Measurements from ENCODE around the gene CYP4F12.

The CYP4F12 gene

DNA sequence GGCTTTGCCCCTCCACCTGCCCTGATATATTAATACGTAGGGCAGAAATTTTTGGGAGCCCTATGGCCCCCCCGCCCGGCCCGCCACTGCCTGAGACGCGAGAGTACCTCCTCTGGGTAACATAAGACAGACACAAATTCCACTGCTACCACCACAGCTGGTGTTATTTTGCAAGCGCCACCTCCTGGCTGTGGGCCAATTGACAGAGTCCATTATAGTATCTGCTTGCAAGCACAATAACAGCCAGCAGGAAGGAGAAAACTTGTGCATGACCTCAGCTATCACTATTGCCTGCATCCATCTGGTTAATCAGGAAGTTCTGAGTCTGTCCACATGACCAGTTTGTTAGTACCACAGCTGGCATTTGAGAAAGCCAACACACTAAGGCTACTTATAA is 29.6 kb downstream of the CYP4F12 start:
- FAIRE-seq (no peak), DNase-seq (ENCODE audit: low spot score) (no peak)

- FAIRE-seq (no peak), DNase-seq (ENCODE audit: low spot score) (no peak)
Measured at GRCh38 chr19:15714638-15715037, 41.8 kb downstream of the CYP4F12 start.

DNA sequence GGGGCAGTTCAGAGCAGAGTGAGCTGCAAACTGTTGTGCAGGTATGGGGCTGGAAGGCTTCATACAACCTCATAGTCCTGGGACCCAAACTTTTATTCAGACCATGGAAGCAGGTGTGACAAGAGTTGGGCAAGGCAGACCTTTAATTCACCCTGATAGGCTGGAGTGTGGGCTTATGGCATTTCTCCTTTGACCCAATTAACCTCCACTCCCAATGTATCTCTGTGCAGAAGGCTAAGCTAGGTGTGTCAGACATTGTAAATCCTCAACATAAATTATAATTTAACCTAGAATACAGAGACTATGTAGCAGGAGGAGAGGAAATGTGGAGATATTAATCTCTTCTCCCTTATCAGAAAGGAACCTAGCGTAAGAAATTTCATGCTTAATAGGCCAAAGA is 42.8 kb downstream of the CYP4F12 start:
- DNase-seq (ENCODE audit: low spot score) (no peak), FAIRE-seq (no peak)

DNA sequence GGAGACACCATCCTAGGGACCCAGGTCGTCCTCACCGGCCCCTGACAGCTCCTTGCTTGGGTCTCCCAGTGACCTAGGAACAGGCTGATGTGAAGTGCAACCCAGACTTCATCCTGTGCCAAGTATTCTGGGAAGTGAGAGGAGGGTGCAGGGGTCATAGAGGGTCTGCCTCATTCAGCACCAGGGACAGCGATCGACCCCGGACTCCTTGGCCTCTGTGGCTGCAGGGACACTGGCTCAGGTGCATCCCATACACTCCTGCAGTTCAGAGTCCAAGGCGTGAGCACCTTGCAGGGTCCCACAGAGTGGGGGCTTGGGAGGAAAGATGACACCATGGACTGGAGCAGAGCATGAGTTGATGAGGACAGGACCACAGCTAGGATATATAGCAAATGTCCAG is 44.9 kb downstream of the CYP4F12 start:
- DNase-seq (ENCODE audit: low spot score), result no peak
- FAIRE-seq, result no peak

- FAIRE-seq, result no peak
- DNase-seq (ENCODE audit: low spot score), result no peak
Measured at GRCh38 chr19:15721268-15721667, 48.4 kb downstream of the CYP4F12 start.

- DNase-seq (ENCODE audit: low spot score) (no peak), FAIRE-seq (no peak)
Measured at GRCh38 chr19:15722956-15723355, 50.1 kb downstream of the CYP4F12 start.

GRCh38 chr19:15727724-15728123 is 54.8 kb downstream of the CYP4F12 start, which contains the start of gene OR10H2:
Gene OR10H2, plus strand, starts transcription at chr19:15728024. Its CDS starts 20 bp downstream, at chr19:15728044.
- no peak for DNase-seq (ENCODE audit: low spot score)
- no peak for FAIRE-seq

GRCh38 chr19:15730538-15730937 is 57.7 kb downstream of the CYP4F12 start:
- no peak for FAIRE-seq

DNA sequence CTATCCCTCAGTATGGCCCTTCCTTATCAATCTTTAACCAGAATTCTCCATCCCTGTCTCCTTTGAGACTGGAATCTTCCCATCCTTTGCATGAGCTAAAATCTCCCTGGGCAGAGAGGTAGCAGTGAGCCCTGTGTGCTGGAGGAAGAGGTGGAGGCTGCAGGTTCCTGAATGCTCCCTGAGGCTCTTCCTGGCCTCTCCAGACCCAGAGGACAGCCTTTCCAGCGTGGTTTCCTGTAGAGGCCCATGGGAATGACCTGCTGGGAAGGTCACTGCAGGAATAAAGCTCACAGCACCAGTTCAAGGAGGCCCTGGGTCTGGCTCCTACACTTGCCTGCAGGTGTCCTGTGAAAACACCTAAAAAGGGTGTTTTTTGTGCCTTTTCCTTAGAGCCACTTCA is 59.5 kb downstream of the CYP4F12 start:
- FAIRE-seq, result no peak
- no peak for DNase-seq (ENCODE audit: low spot score)

More at GRCh38 chr19:15730538-15730937, 57.7 kb downstream of the CYP4F12 start:
- DNase-seq (ENCODE audit: low spot score), result no peak

GRCh38 chr19:15733895-15734294 is 61.0 kb downstream of the CYP4F12 start:
- DNase-seq (ENCODE audit: low spot score), result no peak
- no peak for FAIRE-seq

DNA sequence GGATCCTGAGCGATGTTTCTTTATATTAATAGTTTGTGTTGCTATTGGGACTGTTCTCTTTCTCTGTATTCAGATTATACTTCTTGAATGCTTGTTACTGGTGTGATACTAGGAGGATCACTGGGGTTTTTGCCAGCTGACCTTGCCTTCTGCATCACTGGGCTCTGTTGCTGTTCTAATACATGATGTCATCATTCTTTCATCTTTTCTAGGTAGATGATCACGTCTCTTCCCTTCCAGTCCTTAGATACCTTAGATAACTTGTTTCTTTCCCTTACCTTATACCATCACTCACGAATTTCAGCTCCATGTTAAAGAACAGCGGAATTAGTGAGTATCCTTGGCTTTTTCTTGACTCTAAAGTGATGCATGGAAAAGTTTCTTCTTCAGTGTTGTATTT is 64.8 kb downstream of the CYP4F12 start, which contains the start of gene OR10H3:
OR10H3 (plus strand) TSS at position 264 of the 400 bp plus-strand sequence. CDS start 3,408 bp downstream, outside the sequence.
- DNase-seq (ENCODE audit: low spot score) (no peak), FAIRE-seq (no peak)

DNA sequence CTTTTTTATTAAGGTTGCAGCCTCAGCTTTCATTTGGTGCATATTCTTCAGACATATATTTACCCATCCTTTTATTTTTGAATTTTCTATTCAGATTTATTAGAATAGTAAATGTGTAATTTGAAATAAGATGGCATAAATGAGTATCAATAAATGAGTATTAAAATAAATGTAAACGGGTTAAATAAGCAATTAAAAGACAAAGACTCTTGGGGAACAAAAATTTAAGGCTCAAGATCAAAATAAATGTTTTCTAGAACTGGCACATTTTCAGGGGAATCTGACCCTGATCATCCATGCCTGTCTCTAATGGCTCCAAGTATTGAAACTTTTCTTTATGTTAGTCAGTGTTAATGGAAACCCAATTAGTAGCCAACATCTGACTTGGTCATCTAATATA is 67.9 kb downstream of the CYP4F12 start:
- no peak for DNase-seq (ENCODE audit: low spot score)
- no peak for FAIRE-seq
